CD4-positive, alpha-beta T cell treated with Interleukin-21 for 1 hour (primary cell): ENCODE measurements around the gene AMTN.

ENCODE experiments used
- DNase-seq: peaks from one replicate; pipeline ENCODE4 v3.0.0-alpha.2; 2020

AMTN gene

GRCh38 chr4:70564033-70564432, 45.7 kb downstream of the AMTN start:
- no peak for DNase-seq

- no peak for DNase-seq
Measured at GRCh38 chr4:70570796-70571195, 52.4 kb downstream of the AMTN start.

DNA sequence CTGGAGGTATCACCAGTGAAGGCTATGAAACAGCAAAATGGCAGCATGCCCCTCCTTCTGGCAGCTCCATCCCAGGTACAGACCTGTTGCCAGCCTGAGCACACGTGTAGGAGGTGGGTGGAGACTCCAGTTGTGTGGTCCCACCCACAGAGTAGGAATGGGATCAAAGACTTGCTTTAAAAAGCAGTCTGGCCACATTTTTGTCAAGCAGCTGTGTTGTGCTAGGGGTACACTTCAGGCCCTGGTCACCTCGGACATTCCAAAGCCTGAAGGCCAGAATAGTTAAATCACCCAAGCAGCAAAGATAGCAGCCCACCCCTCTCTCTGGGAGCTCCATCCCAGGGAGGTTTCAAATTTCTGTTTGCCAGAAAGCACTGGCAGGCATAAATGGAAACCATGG, 53.4 kb downstream of the AMTN start:
- no peak for DNase-seq

GRCh38 chr4:70575964-70576363, 57.6 kb downstream of the AMTN start:
- no peak for DNase-seq

GRCh38 chr4:70577220-70577927, 59.0 kb downstream of the AMTN start:
- no peak for DNase-seq

GRCh38 chr4:70581980-70582379, 63.6 kb downstream of the AMTN start:
- DNase-seq = no peak
